Measurements from ENCODE around the gene ITFG2. TPM values are rescaled to one million over a fixed set of nuclear protein-coding genes. Genes with fewer than 3 reads are reported as not detected.

The ITFG2 gene
- total and polyA plus RNA-seq, 2 donors (not counting 3 experiments of a cell fraction or from before 2014, with no cell fraction given) = 25.0 to 31.9 TPM

DNA sequence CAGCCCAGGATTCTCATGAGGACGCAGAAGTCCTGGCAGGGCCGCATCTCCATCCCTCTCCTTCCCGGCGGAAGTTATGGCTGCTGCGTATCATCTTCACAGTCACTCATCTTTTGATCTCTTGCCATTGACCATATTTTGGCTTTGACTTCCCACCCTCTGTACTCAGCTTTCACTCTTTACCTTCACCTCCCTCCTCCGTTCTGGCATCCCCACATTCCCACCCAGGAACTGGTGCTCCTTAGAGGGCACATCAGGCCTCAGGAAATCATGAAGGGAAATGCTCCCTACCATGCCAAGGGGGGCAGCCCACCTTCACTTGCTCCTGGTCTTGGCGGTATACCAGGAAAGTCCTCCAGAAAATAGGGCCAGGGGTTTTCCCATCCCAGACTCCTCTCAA, 43.1 kb downstream of the ITFG2 start:
- Histone ChIP-seq H3K27me3 (ENCODE audit: control insufficient read depth in 2 of 2, insufficient read depth in 2 of 2, low read length in 2 of 2) (no peaks in the 10 kb centered on the region), H3K79me2 (ENCODE audit: control insufficient read depth, insufficient read depth, low read length) (no peaks in the 10 kb centered on the region), H2AFZ (ENCODE audit: low read depth, low read length) (no peak overlapping the region), H4K20me1 (replicated peaks; ENCODE audit: control insufficient read depth, extremely low read depth, insufficient read depth, low read length) (no peaks in the 10 kb centered on the region), H3K36me3 (ENCODE audit: control insufficient read depth in 2 of 2, extremely low read depth in 1 of 2, insufficient read depth in 2 of 2, low read length in 2 of 2) (peaks cover 2 to 8% of the 10 kb centered on the region in 2 experiments), H3K9me3 (replicated peaks; ENCODE audit: control insufficient read depth, insufficient read depth, low read length) (no peaks in the 10 kb centered on the region), H3K27ac (ENCODE audit: insufficient read depth, low read depth, low read length) (no peak overlapping the region), H3K4me2 (ENCODE audit: insufficient read depth, low read length) (no peak overlapping the region), H3K4me3 (replicated peaks in 1 of 3; ENCODE audit: insufficient read depth in 1 of 3, low read depth in 1 of 3, low read length in 3 of 3) (no peak overlapping the region), H3K9ac (replicated peaks; ENCODE audit: extremely low read depth, insufficient read depth, low read length) (no peak overlapping the region), H3K9me1 (replicated peaks; ENCODE audit: control insufficient read depth, extremely low read depth, insufficient read depth, low read length) (no peaks in the 10 kb centered on the region), H3K4me1 (ENCODE audit: control insufficient read depth, extremely low read depth, insufficient read depth, low read length) (no peaks in the 10 kb centered on the region)
- no peak for TF ChIP-seq FOS (IDR thresholded peaks at IDR 0.05; ENCODE audit: borderline replicate concordance, insufficient read depth, low read length)
- TF ChIP-seq GATA2 (IDR thresholded peaks at IDR 0.05; ENCODE audit: insufficient read depth, insufficient read length, low read depth, low read length) = no peak
- no peak for TF ChIP-seq POLR2A (IDR thresholded peaks at IDR 0.05; ENCODE audit: low read depth, low read length)
- TF ChIP-seq, protein P1, sequence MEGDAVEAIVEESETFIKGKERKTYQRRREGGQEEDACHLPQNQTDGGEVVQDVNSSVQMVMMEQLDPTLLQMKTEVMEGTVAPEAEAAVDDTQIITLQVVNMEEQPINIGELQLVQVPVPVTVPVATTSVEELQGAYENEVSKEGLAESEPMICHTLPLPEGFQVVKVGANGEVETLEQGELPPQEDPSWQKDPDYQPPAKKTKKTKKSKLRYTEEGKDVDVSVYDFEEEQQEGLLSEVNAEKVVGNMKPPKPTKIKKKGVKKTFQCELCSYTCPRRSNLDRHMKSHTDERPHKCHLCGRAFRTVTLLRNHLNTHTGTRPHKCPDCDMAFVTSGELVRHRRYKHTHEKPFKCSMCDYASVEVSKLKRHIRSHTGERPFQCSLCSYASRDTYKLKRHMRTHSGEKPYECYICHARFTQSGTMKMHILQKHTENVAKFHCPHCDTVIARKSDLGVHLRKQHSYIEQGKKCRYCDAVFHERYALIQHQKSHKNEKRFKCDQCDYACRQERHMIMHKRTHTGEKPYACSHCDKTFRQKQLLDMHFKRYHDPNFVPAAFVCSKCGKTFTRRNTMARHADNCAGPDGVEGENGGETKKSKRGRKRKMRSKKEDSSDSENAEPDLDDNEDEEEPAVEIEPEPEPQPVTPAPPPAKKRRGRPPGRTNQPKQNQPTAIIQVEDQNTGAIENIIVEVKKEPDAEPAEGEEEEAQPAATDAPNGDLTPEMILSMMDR (IDR thresholded peaks at IDR 0.05; ENCODE audit: extremely low read depth in 1 of 2, insufficient read depth in 1 of 2, low read depth in 1 of 2, low read length in 2 of 2) = no peak
- no peak for TF ChIP-seq MYC (IDR thresholded peaks at IDR 0.05; ENCODE audit: low read depth, low read length)
- TF ChIP-seq JUN (IDR thresholded peaks at IDR 0.05; ENCODE audit: borderline replicate concordance, insufficient read depth, insufficient read length, low read depth) = no peak
- no peak for FAIRE-seq
- intact Hi-C loops (cut with micrococcal nuclease) (no loop called here), dilution Hi-C loops (cut with MboI; ENCODE audit: extremely low pct_ligation_motif_present, low sequenced_read_pairs) (no loop called here)
- ChIA-PET CTCF (interaction anchor here (1.6 to 3.2 kb wide), 3 partner anchors 10 to 89 kb away, joined by 3 to 29 read pairs (median 26); no protein-coding TSS in a partner anchor), POLR2A (no interaction called here)
- BruUV-seq (replicated peaks) = no TSS peak
- no peak for DNase-seq (ENCODE audit: low read depth, low spot score)

DNA sequence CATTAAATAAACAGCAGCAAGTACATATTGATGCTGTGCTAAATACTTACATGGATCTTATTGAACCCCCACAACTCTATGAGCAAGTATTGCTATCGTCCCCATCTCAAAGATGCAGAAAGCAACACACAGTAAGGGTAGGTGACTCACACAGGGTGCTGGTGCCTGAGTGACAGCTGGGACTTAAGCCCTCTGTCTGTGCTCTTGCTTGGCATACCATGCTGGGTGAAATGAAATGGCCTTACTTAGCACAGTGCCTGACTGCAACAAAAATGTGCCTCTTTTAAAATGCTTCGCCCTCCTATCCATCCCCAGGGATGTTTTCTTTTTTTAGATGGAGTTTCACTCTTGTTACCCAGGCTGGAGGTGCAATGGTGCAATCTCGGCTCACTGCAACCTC, 43.6 kb downstream of the ITFG2 start:
- dilution Hi-C loops (cut with MboI; ENCODE audit: extremely low pct_ligation_motif_present, low sequenced_read_pairs) = no loop called here
- intact Hi-C loops (cut with micrococcal nuclease) = no loop called here

More for the DNA sequence above, 43.6 kb downstream of the ITFG2 start:
- BruUV-seq (replicated peaks) = no TSS peak
- POLR2A ChIA-PET = no interaction called here
- Histone ChIP-seq H3K9me1 (replicated peaks; ENCODE audit: control insufficient read depth, extremely low read depth, insufficient read depth, low read length) (no peaks in the 10 kb centered on the region), H3K4me1 (ENCODE audit: control insufficient read depth, extremely low read depth, insufficient read depth, low read length) (no peaks in the 10 kb centered on the region), H4K20me1 (replicated peaks; ENCODE audit: control insufficient read depth, extremely low read depth, insufficient read depth, low read length) (no peaks in the 10 kb centered on the region), H3K4me2 (ENCODE audit: insufficient read depth, low read length) (no peak overlapping the region), H3K4me3 (replicated peaks in 1 of 3; ENCODE audit: insufficient read depth in 1 of 3, low read depth in 1 of 3, low read length in 3 of 3) (no peak overlapping the region), H3K9me3 (replicated peaks; ENCODE audit: control insufficient read depth, insufficient read depth, low read length) (no peaks in the 10 kb centered on the region), H3K79me2 (ENCODE audit: control insufficient read depth, insufficient read depth, low read length) (no peaks in the 10 kb centered on the region), H3K27ac (ENCODE audit: insufficient read depth, low read depth, low read length) (no peak overlapping the region), H3K9ac (replicated peaks; ENCODE audit: extremely low read depth, insufficient read depth, low read length) (no peak overlapping the region), H2AFZ (ENCODE audit: low read depth, low read length) (no peak overlapping the region), H3K27me3 (ENCODE audit: control insufficient read depth in 2 of 2, insufficient read depth in 2 of 2, low read length in 2 of 2) (no peaks in the 10 kb centered on the region), H3K36me3 (ENCODE audit: control insufficient read depth in 2 of 2, extremely low read depth in 1 of 2, insufficient read depth in 2 of 2, low read length in 2 of 2) (peaks cover 2 to 8% of the 10 kb centered on the region in 2 experiments)
- no peak for TF ChIP-seq FOS (IDR thresholded peaks at IDR 0.05; ENCODE audit: borderline replicate concordance, insufficient read depth, low read length)
- no peak for TF ChIP-seq MYC (IDR thresholded peaks at IDR 0.05; ENCODE audit: low read depth, low read length)
- TF ChIP-seq, protein P1 (IDR thresholded peaks at IDR 0.05; ENCODE audit: extremely low read depth in 1 of 2, insufficient read depth in 1 of 2, low read depth in 1 of 2, low read length in 2 of 2) = no peak
- TF ChIP-seq, protein P2, sequence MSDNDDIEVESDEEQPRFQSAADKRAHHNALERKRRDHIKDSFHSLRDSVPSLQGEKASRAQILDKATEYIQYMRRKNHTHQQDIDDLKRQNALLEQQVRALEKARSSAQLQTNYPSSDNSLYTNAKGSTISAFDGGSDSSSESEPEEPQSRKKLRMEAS (IDR thresholded peaks at IDR 0.05; ENCODE audit: insufficient read depth, insufficient read length) = no peak
- no peak for TF ChIP-seq POLR2A (IDR thresholded peaks at IDR 0.05; ENCODE audit: low read depth, low read length)
- TF ChIP-seq EZH2 (IDR thresholded peaks at IDR 0.05; ENCODE audit: borderline replicate concordance, low read depth, low read length, severe bottlenecking) = no peak
- no peak for TF ChIP-seq JUN (IDR thresholded peaks at IDR 0.05; ENCODE audit: borderline replicate concordance, insufficient read depth, insufficient read length, low read depth)
- no peak for TF ChIP-seq GATA2 (IDR thresholded peaks at IDR 0.05; ENCODE audit: insufficient read depth, insufficient read length, low read depth, low read length)
- TF ChIP-seq POLR2AphosphoS5 (IDR thresholded peaks at IDR 0.05; ENCODE audit: insufficient read depth, low read depth, low read length) = no peak
- DNase-seq (ENCODE audit: low read depth, low spot score) (no peak), FAIRE-seq (no peak)
- CTCF ChIA-PET = interaction anchor here (1.0 to 3.2 kb wide), 3 partner anchors 11 to 29 kb away, joined by 3 to 26 read pairs (median 3); no protein-coding TSS in a partner anchor
